ENCODE measurements around the gene MAPK1.
"Not testable (repeated sequence)": the region's sequence is repeated elsewhere in the genome, so short reads cannot be mapped to it uniquely, and the experiment has no call there.

MAPK1 gene

GRCh38 chr22:21818487-21819182 is 48.8 kb downstream of the MAPK1 start:
- DNase-seq (ENCODE audit: low read depth) = no peak

- DNase-seq (ENCODE audit: low read depth) = not testable (repeated sequence)
Observed at GRCh38 chr22:21817497-21817853, 50.0 kb downstream of the MAPK1 start.

GRCh38 chr22:21816787-21817496 is 50.5 kb downstream of the MAPK1 start:
- peak; percentile 87 for DNase-seq (ENCODE audit: low read depth)

- DNase-seq (ENCODE audit: low read depth) = no peak
Observed at GRCh38 chr22:21816472-21816786, 51.0 kb downstream of the MAPK1 start.

GRCh38 chr22:21815958-21816357 is 51.5 kb downstream of the MAPK1 start:
- DNase-seq (ENCODE audit: low read depth) = no peak

- DNase-seq (ENCODE audit: low read depth) = no peak
Observed at GRCh38 chr22:21815357-21815756, 52.1 kb downstream of the MAPK1 start.

- no peak for DNase-seq (ENCODE audit: low read depth)
Observed at GRCh38 chr22:21811982-21812381, 55.5 kb downstream of the MAPK1 start.

- no peak for DNase-seq (ENCODE audit: low read depth)
Observed at GRCh38 chr22:21807544-21808529, 59.6 kb downstream of the MAPK1 start.

GRCh38 chr22:21805325-21805724 is 62.1 kb downstream of the MAPK1 start:
- DNase-seq (ENCODE audit: low read depth) = not testable (repeated sequence)

- no peak for DNase-seq (ENCODE audit: low read depth)
Observed at GRCh38 chr22:21803811-21804249, 63.6 kb downstream of the MAPK1 start.

GRCh38 chr22:21802673-21803072 is 64.8 kb downstream of the MAPK1 start:
- no peak for DNase-seq (ENCODE audit: low read depth)

GRCh38 chr22:21802056-21802455 is 65.4 kb downstream of the MAPK1 start:
- DNase-seq (ENCODE audit: low read depth) = no peak

GRCh38 chr22:21801304-21801644 is 66.2 kb downstream of the MAPK1 start:
- not testable (repeated sequence) for DNase-seq (ENCODE audit: low read depth)

GRCh38 chr22:21800552-21801303 is 66.7 kb downstream of the MAPK1 start:
- DNase-seq (ENCODE audit: low read depth) = no peak

GRCh38 chr22:21797444-21798221 is 69.8 kb downstream of the MAPK1 start:
- DNase-seq (ENCODE audit: low read depth) = no peak

GRCh38 chr22:21796863-21797262 is 70.6 kb downstream of the MAPK1 start:
- DNase-seq (ENCODE audit: low read depth) = no peak

- no peak for DNase-seq (ENCODE audit: low read depth)
Observed at GRCh38 chr22:21796231-21796630, 71.2 kb downstream of the MAPK1 start.

GRCh38 chr22:21793716-21794115 is 73.7 kb downstream of the MAPK1 start:
- not testable (repeated sequence) for DNase-seq (ENCODE audit: low read depth)

- no peak for DNase-seq (ENCODE audit: low read depth)
Observed at GRCh38 chr22:21791635-21792625, 75.5 kb downstream of the MAPK1 start.
